ENCODE data around the gene SRP72. TPM values are rescaled to one million over a fixed set of nuclear protein-coding genes. Genes with fewer than 3 reads are reported as not detected.
A peak's percentile ranks its signal among the peaks of the same experiment; 100 is the strongest.

Gene SRP72
- total RNA-seq, 4 donors from 2014 or later: 13.1 to 48.7 (median 33.7) TPM

DNA sequence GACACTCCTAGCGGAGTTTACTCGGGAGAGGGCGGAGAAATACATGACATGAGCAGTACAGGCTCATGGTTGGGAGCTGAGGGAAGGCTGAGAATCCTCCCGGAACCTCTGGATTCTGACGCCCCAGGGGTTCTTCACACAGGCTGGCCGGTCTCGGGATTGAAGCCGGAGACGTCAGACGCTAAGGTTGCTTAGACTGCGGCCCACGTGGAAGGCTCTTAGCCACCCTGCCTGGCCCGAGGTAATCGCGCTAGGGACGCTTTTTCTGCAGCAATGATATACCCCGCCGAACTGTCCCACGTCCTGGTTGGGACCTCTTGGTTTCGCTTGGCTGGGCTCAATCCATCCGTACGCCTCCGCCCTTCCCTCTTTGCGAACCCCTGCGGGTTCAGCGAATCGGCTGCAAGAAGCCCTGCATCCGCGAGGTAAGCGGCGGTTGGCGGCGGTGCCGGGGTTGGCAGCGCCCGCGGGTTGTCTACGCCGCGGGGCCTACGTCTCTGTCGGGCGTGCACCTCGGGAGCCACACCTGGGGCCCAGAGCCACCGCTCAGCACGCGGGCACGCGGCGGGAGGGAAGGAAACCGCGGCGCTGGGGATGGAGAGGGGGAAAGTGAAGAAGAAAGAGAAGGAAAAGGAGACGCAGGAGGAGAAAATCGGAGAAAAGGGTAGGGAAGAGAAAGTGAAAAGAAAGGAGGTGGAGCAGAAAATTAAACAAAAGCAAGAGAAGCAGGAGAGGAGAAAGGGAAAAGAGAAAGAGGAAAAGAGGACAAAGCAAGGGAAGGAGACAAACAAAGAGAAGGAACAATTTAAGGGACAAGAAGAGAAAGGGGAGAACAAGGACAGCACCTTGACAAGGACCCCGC, 38.1 kb downstream of the SRP72 start, which contains the start of gene ARL9:
ARL9 (plus strand) TSS at position 523 of the 862 bp plus-strand sequence; CDS start at position 595, 72 bp downstream.
- intact Hi-C loops (cut with DNase I; ENCODE audit: low total_unique reads): no loop called here
- Histone ChIP-seq H3K4me3 (peak within 1 kb of the TSS; percentile 20 to 63 (median 42)), H3K27me3 (no peaks in the 10 kb centered on the region), H3K27ac (peak within 1 kb of the TSS; percentile 41 to 54 (median 50)), H3K4me1 (peaks cover 0 to 17% (median 12%) of the 10 kb centered on the region in 4 donors), H3K9me3 (no peaks in the 10 kb centered on the region), H3K36me3 (peaks cover 0 to 11% (median 4%) of the 10 kb centered on the region in 4 donors)
- DNase-seq: peak; percentile 49
- peak in 1 of 3 donors; percentile 22 for TF ChIP-seq POLR2AphosphoS5 (IDR thresholded peaks at IDR 0.05)
- no peak for TF ChIP-seq EP300 (IDR thresholded peaks at IDR 0.05; ENCODE audit: low read depth)
- TF ChIP-seq POLR2A (IDR thresholded peaks at IDR 0.05): peak; percentile 17
- TF ChIP-seq CTCF (IDR thresholded peaks at IDR 0.05): no peak
- 1 to 22% methylated on average over 11 to 51 of the region's 56 CpGs for WGBS, 2 donors (ENCODE audit: low coverage in 1 of 2)
- in situ Hi-C loops (cut with MboI; ENCODE audit: low pct_ligation_motif_present in 1 of 4, low pct_unique_long_range_greater_than_20kb in 1 of 4, low sequenced_read_pairs in 3 of 4): no loop called here

DNA sequence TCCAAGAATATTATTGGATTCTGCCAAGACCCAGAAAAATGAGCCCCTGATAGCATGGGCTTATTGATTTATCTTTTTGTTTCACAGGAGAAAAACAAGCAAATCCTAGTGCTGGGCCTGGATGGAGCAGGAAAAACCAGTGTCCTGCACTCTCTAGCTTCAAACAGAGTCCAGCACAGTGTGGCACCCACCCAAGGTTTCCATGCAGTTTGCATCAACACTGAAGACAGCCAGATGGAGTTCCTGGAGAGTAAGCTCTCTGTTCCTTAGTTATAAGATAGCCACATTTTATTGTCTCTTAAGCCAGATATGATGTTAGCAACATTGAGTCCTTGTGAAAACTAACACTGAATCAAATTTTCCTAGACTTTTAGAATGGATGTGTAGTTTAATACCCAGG, 43.7 kb downstream of the SRP72 start:
- in situ Hi-C loops (cut with MboI; ENCODE audit: low pct_ligation_motif_present in 1 of 4, low pct_unique_long_range_greater_than_20kb in 1 of 4, low sequenced_read_pairs in 3 of 4): no loop called here
- Histone ChIP-seq H3K27me3 (no peaks in the 10 kb centered on the region), H3K4me3 (no peak overlapping the region), H3K4me1 (peaks cover 0 to 4% (median 2%) of the 10 kb centered on the region in 4 donors), H3K27ac (no peak overlapping the region), H3K36me3 (no peaks in the 10 kb centered on the region), H3K9me3 (no peaks in the 10 kb centered on the region)
- TF ChIP-seq CTCF (IDR thresholded peaks at IDR 0.05): no peak
- TF ChIP-seq POLR2AphosphoS5 (IDR thresholded peaks at IDR 0.05): no peak
- no peak for TF ChIP-seq POLR2A (IDR thresholded peaks at IDR 0.05)
- no peak for TF ChIP-seq EP300 (IDR thresholded peaks at IDR 0.05; ENCODE audit: low read depth)
- intact Hi-C loops (cut with DNase I; ENCODE audit: low total_unique reads): no loop called here
- DNase-seq: peak; percentile 13

DNA sequence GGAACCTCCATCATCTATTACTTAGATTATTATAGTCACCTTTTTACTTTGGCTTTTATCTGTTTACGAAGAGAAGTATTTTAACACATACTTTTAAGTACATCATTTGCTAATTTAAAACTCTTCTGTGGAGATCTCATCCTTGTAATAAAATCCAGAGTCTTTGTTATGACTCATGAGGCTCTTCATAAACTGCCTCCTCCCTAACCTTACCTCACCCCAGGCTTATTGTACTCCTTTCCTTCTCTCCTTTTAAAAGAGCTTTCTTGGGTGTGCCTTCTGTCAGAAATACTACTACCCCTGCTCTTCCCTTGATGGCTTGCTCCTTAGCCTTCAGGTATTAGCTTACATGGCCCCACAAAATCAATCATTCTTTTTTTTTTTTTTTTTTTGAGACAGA, 44.7 kb downstream of the SRP72 start:
- no peak for TF ChIP-seq EP300 (IDR thresholded peaks at IDR 0.05; ENCODE audit: low read depth)
- TF ChIP-seq CTCF (IDR thresholded peaks at IDR 0.05): no peak
- no peak for TF ChIP-seq POLR2A (IDR thresholded peaks at IDR 0.05)
- TF ChIP-seq POLR2AphosphoS5 (IDR thresholded peaks at IDR 0.05): no peak
- Histone ChIP-seq H3K9me3 (no peaks in the 10 kb centered on the region), H3K4me1 (no peaks in the 10 kb centered on the region), H3K36me3 (no peaks in the 10 kb centered on the region), H3K4me3 (no peak overlapping the region), H3K27me3 (no peaks in the 10 kb centered on the region), H3K27ac (peak overlapping the region in 1 of 4 donors; percentile 7)
- intact Hi-C loops (cut with DNase I; ENCODE audit: low total_unique reads): no loop called here
- in situ Hi-C loops (cut with MboI; ENCODE audit: low pct_ligation_motif_present in 1 of 4, low pct_unique_long_range_greater_than_20kb in 1 of 4, low sequenced_read_pairs in 3 of 4): no loop called here
- no peak for DNase-seq
- WGBS, 2 donors (ENCODE audit: low coverage in 1 of 2): 80 to 89% methylated on average over 1 of the region's 1 CpG

GRCh38 chr4:56513517-56513916, 46.1 kb downstream of the SRP72 start:
- H3K27me3 ChIP-seq: no peaks in the 10 kb centered on the region
- no peaks in the 10 kb centered on the region for H3K4me1 ChIP-seq
- no peaks in the 10 kb centered on the region for H3K36me3 ChIP-seq
- H3K27ac ChIP-seq: no peak overlapping the region
- WGBS, 2 donors (ENCODE audit: low coverage in 1 of 2): 73 to 100% methylated on average over 1 to 2 of the region's 2 CpGs
- no peak overlapping the region for H3K4me3 ChIP-seq
- H3K9me3 ChIP-seq: no peaks in the 10 kb centered on the region
- intact Hi-C loops (cut with DNase I; ENCODE audit: low total_unique reads): no loop called here
- no peak for DNase-seq
- in situ Hi-C loops (cut with MboI; ENCODE audit: low pct_ligation_motif_present in 1 of 4, low pct_unique_long_range_greater_than_20kb in 1 of 4, low sequenced_read_pairs in 3 of 4): no loop called here
- TF ChIP-seq POLR2AphosphoS5 (IDR thresholded peaks at IDR 0.05) (no peak), EP300 (IDR thresholded peaks at IDR 0.05; ENCODE audit: low read depth) (no peak), POLR2A (IDR thresholded peaks at IDR 0.05) (no peak), CTCF (IDR thresholded peaks at IDR 0.05) (no peak)
